PC-9 (cell line): Measurements from ENCODE around the gene PSMB1.
"Not testable (repeated sequence)": the region's sequence is repeated elsewhere in the genome, so short reads cannot be mapped to it uniquely, and the experiment has no call there.

Experiments used
- CTCF ChIP-seq: fragments of 200-600 bp; sonication (generic); conservative IDR thresholded peaks from 2 replicates; pipeline ENCODE4 v1.6.1; 2017; ENCODE audit warnings: mixed run types, antibody characterized with exemption, mild to moderate bottlenecking, moderate library complexity
- EZH2 ChIP-seq: fragments of 200-600 bp; sonication (generic); IDR thresholded peaks from 2 replicates; pipeline ENCODE4 v1.8.0; 2017; ENCODE audit warnings: antibody characterized with exemption, low read depth

DNA sequence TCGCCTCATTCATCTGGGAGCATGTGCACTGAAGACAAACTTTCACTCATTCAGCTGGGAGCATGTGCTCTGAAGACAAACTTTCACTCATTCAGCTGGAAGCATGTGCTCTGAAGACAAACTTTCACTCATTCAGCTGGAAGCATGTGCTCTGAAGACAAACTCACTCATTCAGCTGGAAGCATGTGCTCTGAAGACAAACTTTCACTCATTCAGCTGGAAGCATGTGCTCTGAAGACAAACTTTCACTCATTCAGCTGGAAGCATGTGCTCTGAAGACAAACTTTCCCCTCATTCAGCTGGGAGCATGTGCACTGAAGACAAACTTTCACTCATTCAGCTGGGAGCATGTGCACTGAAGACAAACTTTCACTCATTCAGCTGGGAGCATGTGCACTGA, 44.8 kb downstream of the PSMB1 start:
- TF ChIP-seq CTCF, EZH2: not testable (repeated sequence)
